Measurements from ENCODE around the gene USE1.

The USE1 gene

GRCh38 chr19:17206736-17207581 is 8.2 kb upstream of the USE1 start:
- DNase-seq: no peak

- DNase-seq: peak; percentile 74
Measured at GRCh38 chr19:17209126-17210036, 5.8 kb upstream of the USE1 start.

GRCh38 chr19:17210296-17210695 is 4.9 kb upstream of the USE1 start:
- no peak for DNase-seq

- DNase-seq: no peak
Measured at GRCh38 chr19:17211547-17212446, 3.4 kb upstream of the USE1 start.

GRCh38 chr19:17213334-17213733 is 1.8 kb upstream of the USE1 start:
- DNase-seq: no peak

GRCh38 chr19:17214508-17215126 is 540 bp upstream of the USE1 start:
- no peak for DNase-seq

- no peak for DNase-seq
Measured at GRCh38 chr19:17216058-17216670, 1.0 kb downstream of the USE1 start.

- no peak for DNase-seq
Measured at GRCh38 chr19:17219286-17219685, 4.1 kb downstream of the USE1 start.

GRCh38 chr19:17220207-17220758 is 5.1 kb downstream of the USE1 start:
- peak; percentile 28 for DNase-seq

- no peak for DNase-seq
Measured at GRCh38 chr19:17225053-17225452, 9.9 kb downstream of the USE1 start.

- peak; percentile 99 for DNase-seq
Measured at GRCh38 chr19:17226002-17226933, 11.1 kb downstream of the USE1 start, which contains the start of gene OCEL1. TSS of gene OCEL1 (plus strand) at chr19:17226226. CDS start at chr19:17226248, 22 bp downstream.

- DNase-seq: no peak
Measured at GRCh38 chr19:17227798-17228367, 12.7 kb downstream of the USE1 start.

- no peak for DNase-seq
Measured at GRCh38 chr19:17229890-17230289, 14.7 kb downstream of the USE1 start.

GRCh38 chr19:17232258-17232657 is 17.1 kb downstream of the USE1 start:
- no peak for DNase-seq

GRCh38 chr19:17234911-17235299 is 19.7 kb downstream of the USE1 start:
- DNase-seq: peak; percentile 79

GRCh38 chr19:17235300-17235970 is 20.3 kb downstream of the USE1 start:
- peak; percentile 78 for DNase-seq

- DNase-seq: peak; percentile 23
Measured at GRCh38 chr19:17235971-17236777, 21.0 kb downstream of the USE1 start.

- no peak for DNase-seq
Measured at GRCh38 chr19:17236811-17237543, 21.8 kb downstream of the USE1 start.
